H1 (cell line): ENCODE data around the gene ETFB. TPM values are rescaled to one million over a fixed set of nuclear protein-coding genes. Genes with fewer than 3 reads are reported as not detected.

Experiments used
- CTCF ChIA-PET: fragments of 300-600 bp; sonication (Branson Sonifier 250); formaldehyde crosslinking; loops from one replicate; lab custom pipeline; 2021; ENCODE audit not compliant: partially characterized antibody; lab: Charles Lee
- POLR2A ChIA-PET: fragments of 300-600 bp; sonication (Branson Sonifier 250); formaldehyde crosslinking; loops from one replicate; lab custom pipeline; 2021; ENCODE audit warnings: inconsistent platforms; ENCODE audit not compliant: partially characterized antibody; lab: Charles Lee
- DNase-seq, 2 experiments: peaks; one replicate each; pipeline versions ENCODE4 v3.0.0 to v3.0.0-alpha.2; 2010 to 2022; ENCODE audit warnings: low spot score in 2 of 2, low read depth in 1 of 2, mixed read lengths in 1 of 2
- FAIRE-seq: peaks from 2 replicates; lab custom pipeline; 2011; peaks lifted over from hg19 to GRCh38; lab: Jason Lieb, UNC
- H2AFZ ChIP-seq: 2 replicates; pipeline ENCODE4 v1.8.1; 2012; ENCODE audit warnings: low read length, inconsistent platforms
- H2AK5ac ChIP-seq: 2 replicates; pipeline ENCODE4 v1.6.1; 2013; ENCODE audit warnings: low read depth, low read length
- H2BK120ac ChIP-seq: replicated peaks from 2 replicates; pipeline ENCODE3; 2013; ENCODE audit warnings: low read depth, low read length, inconsistent platforms
- H2BK12ac ChIP-seq: 2 replicates; pipeline ENCODE4 v1.6.1; 2013; ENCODE audit warnings: low read depth, low read length
- H2BK15ac ChIP-seq: 2 replicates; pipeline ENCODE4 v1.6.1; 2013; ENCODE audit warnings: low read length
- H2BK20ac ChIP-seq: 2 replicates; pipeline ENCODE4 v1.6.1; 2013; ENCODE audit warnings: low read length
- H2BK5ac ChIP-seq: 2 replicates; pipeline ENCODE4 v1.6.1; 2013; ENCODE audit warnings: low read depth, low read length
- H3K14ac ChIP-seq: 2 replicates; pipeline ENCODE4 v1.6.1; 2013; ENCODE audit warnings: inconsistent platforms; ENCODE audit not compliant: insufficient read length
- H3K18ac ChIP-seq: 2 replicates; pipeline ENCODE4 v1.6.1; 2013; ENCODE audit warnings: low read length; ENCODE audit errors: extremely low read depth
- H3K23ac ChIP-seq: 2 replicates; pipeline ENCODE4 v1.6.1; 2013; ENCODE audit warnings: inconsistent platforms; ENCODE audit not compliant: insufficient read length
- H3K23me2 ChIP-seq: 2 replicates; pipeline ENCODE4 v1.6.1; 2013; ENCODE audit warnings: low read depth, low read length
- H3K27ac ChIP-seq: 2 replicates; pipeline ENCODE4 v1.6.1; 2011; ENCODE audit warnings: low read depth, low read length, inconsistent platforms
- H3K27me3 ChIP-seq, 4 experiments: replicated peaks in 1 of 4; 1 replicate in 1 of 4; 2 replicates in 3 of 4; pipeline versions ENCODE4 v1.6.1 to v1.8.1; 2011 to 2013; ENCODE audit warnings: low read length in 3 of 4, mild to moderate bottlenecking in 3 of 4, inconsistent platforms in 2 of 4, mixed read lengths in 2 of 4, moderate library complexity in 1 of 4; ENCODE audit not compliant: control insufficient read depth in 3 of 4, insufficient read depth in 3 of 4; ENCODE audit errors: extremely low read depth in 1 of 4
- H3K36me3 ChIP-seq, 4 experiments: 2 replicates each; pipeline versions ENCODE4 v1.6.1 to v1.8.1; 2011 to 2013; ENCODE audit warnings: mild to moderate bottlenecking in 4 of 4, low read length in 3 of 4, moderate library complexity in 2 of 4, control low read depth in 1 of 4, inconsistent platforms in 1 of 4; ENCODE audit not compliant: insufficient read depth in 4 of 4, control insufficient read depth in 2 of 4
- H3K4ac ChIP-seq: replicated peaks from 2 replicates; pipeline ENCODE3; 2013; ENCODE audit warnings: low read length, low read depth, mixed read lengths, inconsistent platforms; ENCODE audit not compliant: insufficient read length
- H3K4me1 ChIP-seq, 4 experiments: replicated peaks in 1 of 4; 1 replicate in 1 of 4; 2 replicates in 3 of 4; pipeline versions ENCODE4 v1.6.1 to v1.8.1; 2011 to 2013; ENCODE audit warnings: low read length in 3 of 4, inconsistent platforms in 2 of 4, mixed read lengths in 1 of 4; ENCODE audit not compliant: insufficient read depth in 4 of 4, control insufficient read depth in 3 of 4
- H3K4me2 ChIP-seq, 2 experiments: 2 replicates each; pipeline versions ENCODE4 v1.6.1 to v1.8.1; 2011 to 2013; ENCODE audit warnings: low read depth in 2 of 2, low read length in 2 of 2, control low read depth in 1 of 2, inconsistent platforms in 1 of 2, mild to moderate bottlenecking in 1 of 2; ENCODE audit not compliant: insufficient read depth in 1 of 2
- H3K4me3 ChIP-seq, 4 experiments: fragments of 200-600, 300-600 bp in 1 of 4; sonication (generic), shearing (Covaris generic), sonication (Bioruptor Twin) in 1 of 4; 2 replicates each; pipeline versions ENCODE4 v1.5.1 to v1.8.1; 2011 to 2016; ENCODE audit warnings: low read length in 4 of 4, low read depth in 3 of 4, control low read depth in 2 of 4, inconsistent platforms in 2 of 4, mild to moderate bottlenecking in 2 of 4, mixed read lengths in 1 of 4, moderate library complexity in 1 of 4; ENCODE audit not compliant: insufficient read depth in 2 of 4; ENCODE audit errors: extremely low read depth in 1 of 4
- H3K56ac ChIP-seq: replicated peaks from 2 replicates; pipeline ENCODE3; 2013; ENCODE audit warnings: low read depth, mild to moderate bottlenecking, mixed read lengths, low read length, inconsistent platforms; ENCODE audit not compliant: insufficient read length
- H3K79me1 ChIP-seq: 2 replicates; pipeline ENCODE4 v1.6.1; 2013; ENCODE audit warnings: low read depth, low read length, control low read depth
- H3K79me2 ChIP-seq, 2 experiments: 2 replicates each; pipeline versions ENCODE4 v1.6.1 to v1.8.1; 2012 to 2013; ENCODE audit warnings: low read length in 2 of 2, mild to moderate bottlenecking in 2 of 2, inconsistent platforms in 1 of 2; ENCODE audit not compliant: insufficient read depth in 2 of 2, control insufficient read depth in 1 of 2
- H3K9ac ChIP-seq, 4 experiments: replicated peaks in 1 of 4; 1 replicate in 1 of 4; 2 replicates in 3 of 4; pipeline versions ENCODE4 v1.6.1 to v1.8.1; 2011 to 2013; ENCODE audit warnings: low read depth in 3 of 4, low read length in 3 of 4, control low read depth in 2 of 4, mild to moderate bottlenecking in 2 of 4, moderate library complexity in 2 of 4, inconsistent platforms in 1 of 4; ENCODE audit errors: extremely low read depth in 1 of 4
- H3K9me3 ChIP-seq, 2 experiments: 2 replicates each; pipeline versions ENCODE4 v1.6.1 to v1.8.1; 2012 to 2013; ENCODE audit warnings: mild to moderate bottlenecking in 2 of 2, moderate library complexity in 2 of 2, control low read depth in 1 of 2, inconsistent platforms in 1 of 2, low read depth in 1 of 2, low read length in 1 of 2, mixed read lengths in 1 of 2; ENCODE audit not compliant: insufficient read depth in 2 of 2
- H4K20me1 ChIP-seq, 2 experiments: replicated peaks in 1 of 2; 2 replicates each; pipeline versions ENCODE3 to v1.8.1; 2011 to 2013; ENCODE audit warnings: inconsistent platforms in 2 of 2, low read length in 2 of 2, mild to moderate bottlenecking in 1 of 2; ENCODE audit not compliant: insufficient read depth in 2 of 2, control insufficient read depth in 1 of 2
- H4K5ac ChIP-seq: 2 replicates; pipeline ENCODE4 v1.6.1; 2013; ENCODE audit warnings: low read length, low read depth, mixed read lengths, inconsistent platforms; ENCODE audit not compliant: insufficient read length
- H4K8ac ChIP-seq: 2 replicates; pipeline ENCODE4 v1.8.0; 2013; ENCODE audit warnings: mild to moderate bottlenecking, moderate library complexity, low read length, inconsistent platforms; ENCODE audit not compliant: insufficient read depth; ENCODE audit errors: extremely low read depth
- H4K91ac ChIP-seq: replicated peaks from 2 replicates; pipeline ENCODE3; 2013; ENCODE audit warnings: low read length, mixed read lengths, inconsistent platforms; ENCODE audit not compliant: insufficient read length
- ATF3 ChIP-seq: IDR thresholded peaks from 2 replicates; pipeline ENCODE4 v1.6.1; 2011; ENCODE audit warnings: low read depth, mild to moderate bottlenecking, low read length; ENCODE audit not compliant: insufficient read depth
- CREB1 ChIP-seq: IDR thresholded peaks from 2 replicates; pipeline ENCODE4 v1.6.1; 2012; ENCODE audit warnings: inconsistent platforms
- KDM5A ChIP-seq: fragments of 200-600 bp; IDR thresholded peaks from 2 replicates; pipeline ENCODE4 v1.7.1; 2012; ENCODE audit warnings: mild to moderate bottlenecking, low read length, inconsistent platforms, mixed read lengths
- NANOG ChIP-seq: IDR thresholded peaks from 2 replicates; pipeline ENCODE4 v1.6.1; 2011; ENCODE audit warnings: low read length, low read depth, mild to moderate bottlenecking, inconsistent platforms; ENCODE audit not compliant: insufficient read depth, poor library complexity, severe bottlenecking
- RAD21 ChIP-seq, 2 experiments: IDR thresholded peaks in 1 of 2; conservative IDR thresholded peaks in 1 of 2; 2 replicates each; pipeline ENCODE4 v1.6.1; 2011; ENCODE audit warnings: low read depth in 2 of 2, low read length in 2 of 2, improper control_type of control experiment in 1 of 2, inconsistent platforms in 1 of 2, mild to moderate bottlenecking in 1 of 2, moderate library complexity in 1 of 2
- SIN3A ChIP-seq, 2 experiments: IDR thresholded peaks in 1 of 2; conservative IDR thresholded peaks in 1 of 2; 2 replicates each; pipeline ENCODE4 v1.6.1; 2011 to 2012; ENCODE audit warnings: low read length in 2 of 2, improper control_type of control experiment in 1 of 2, low read depth in 1 of 2, mild to moderate bottlenecking in 1 of 2
- SIX5 ChIP-seq: IDR thresholded peaks from 2 replicates; pipeline ENCODE4 v1.6.1; 2011; ENCODE audit warnings: mild to moderate bottlenecking, low read depth, low read length
- SP1 ChIP-seq: IDR thresholded peaks from 2 replicates; pipeline ENCODE4 v1.6.1; 2011; ENCODE audit warnings: low read depth, low read length
- SP2 ChIP-seq: IDR thresholded peaks from 2 replicates; pipeline ENCODE4 v1.6.1; 2012; ENCODE audit warnings: mild to moderate bottlenecking, low read length, inconsistent platforms
- TAF1 ChIP-seq: IDR thresholded peaks from 2 replicates; pipeline ENCODE4 v1.6.1; 2011; ENCODE audit warnings: mild to moderate bottlenecking, low read depth, low read length
- TAF7 ChIP-seq: optimal IDR thresholded peaks from 2 replicates; pipeline ENCODE3; 2011; ENCODE audit warnings: low read depth, mild to moderate bottlenecking, inconsistent platforms, low read length, moderate library complexity, borderline replicate concordance
- TBP ChIP-seq: IDR thresholded peaks from 2 replicates; pipeline ENCODE4 v1.6.1; 2011; ENCODE audit warnings: low read depth, low read length, improper control_type of control experiment
- YY1 ChIP-seq: IDR thresholded peaks from 2 replicates; pipeline ENCODE4 v1.6.1; 2011; ENCODE audit warnings: low read depth, mild to moderate bottlenecking, low read length
- WGBS, 2 experiments: shearing (Covaris generic) in 1 of 2; methylation state at CpG; one replicate each; pipeline versions ENCODE4 v1.1.6 to v1.1.7; 2013 to 2015; ENCODE audit warnings: low lambda C conversion rate in 2 of 2, mixed read lengths in 2 of 2, inconsistent platforms in 1 of 2, low coverage in 1 of 2, missing lambda C conversion rate in 1 of 2; ENCODE audit not compliant: insufficient replicate concordance in 2 of 2, insufficient coverage in 1 of 2, insufficient read length in 1 of 2; ENCODE audit errors: extremely low coverage in 1 of 2, missing lambda C conversion rate in 1 of 2; 5-methylcytosine and 5-hydroxymethylcytosine counted together
- polyA plus RNA-seq, 7 experiments: library from polyadenylated mRNA; depleted of rRNA in 3 of 7; stranded (reverse) in 5 of 7; unstranded in 2 of 7; fragments of >200 nt in 5 of 7; fragments of 200-250 nt in 2 of 7; gene quantifications; 1 replicate in 5 of 7; 2 replicates in 1 of 7; 4 replicates in 1 of 7; pipeline versions ENCODE4 v1.2.1 to v1.2.3, GENCODE V29; 2011 to 2013; ENCODE audit warnings: missing spikeins in 2 of 7, mixed read lengths in 2 of 7
- total RNA-seq: library from RNA; stranded (reverse); fragmentation: NEBNext Ultra II Directional; extraction: Animal tissue kit (Norgen Biotek cat#: 25700); gene quantifications from 2 replicates; pipeline ENCODE4 v1.2.1, GENCODE V29; 2021

Gene ETFB
- total and polyA plus RNA-seq, 2 of the 8 experiments (the other 6 are each of a cell fraction or from before 2014, with no cell fraction given): 40.0 to 66.5 TPM

DNA sequence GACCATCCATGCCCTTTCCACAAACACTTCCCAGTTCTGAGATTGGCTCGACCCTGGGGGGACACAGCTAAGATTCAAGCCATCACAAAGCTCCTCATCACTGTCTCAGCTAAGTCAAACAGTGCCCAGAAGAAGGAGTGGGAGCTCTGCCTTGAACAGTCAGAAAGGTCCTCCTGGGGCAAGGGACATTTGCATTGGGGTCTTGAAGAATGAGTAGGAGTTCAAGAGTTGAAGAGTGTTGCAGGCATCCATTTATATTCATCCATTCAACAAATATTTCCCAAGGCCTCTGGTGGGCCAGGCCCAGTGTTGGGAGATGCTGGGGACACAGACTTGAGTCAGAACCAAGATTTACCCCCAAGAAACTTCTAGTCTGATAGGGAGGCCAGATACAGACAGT lies 48.2 kb downstream of the ETFB start:
- DNase-seq: no peak
- POLR2A ChIA-PET: interaction anchor here (0.6 to 2.4 kb wide), 5 partner anchors 9 to 1383 kb away, joined by 3 to 7 read pairs (median 3); no protein-coding TSS in a partner anchor
- no peak for TF ChIP-seq SIX5
- no peak for TF ChIP-seq SP2
- TF ChIP-seq NANOG: no peak
- TF ChIP-seq KDM5A: no peak
- no peak for TF ChIP-seq ATF3
- no peak for TF ChIP-seq SP1
- no peak for TF ChIP-seq CREB1
- TF ChIP-seq TAF1: no peak
- no peak for TF ChIP-seq YY1
- TF ChIP-seq RAD21 (IDR thresholded peaks at IDR 0.05 in 1 of 2, conservative IDR thresholded peaks at IDR 0.05 in 1 of 2; ENCODE audit: low read depth in 2 of 2, low read length in 2 of 2): no peak
- no peak for TF ChIP-seq SIN3A (conservative IDR thresholded peaks at IDR 0.05 in 1 of 2, IDR thresholded peaks at IDR 0.05 in 1 of 2; ENCODE audit: low read depth in 1 of 2, low read length in 2 of 2)
- no peak for TF ChIP-seq TAF7
- no peak for TF ChIP-seq TBP

More for the DNA sequence above, 48.2 kb downstream of the ETFB start:
- Histone ChIP-seq H2BK15ac (no peak overlapping the region), H2BK120ac (no peak overlapping the region), H2BK5ac (no peak overlapping the region), H3K79me2 (no peaks in the 10 kb centered on the region), H3K36me3 (0 out of 8 replicates have a peak, but pooled peaks cover 0 to 2% (median 0%) of the 10 kb centered on the region in 4 experiments), H3K18ac (no peak overlapping the region; the same call in 1 of the 2 replicates), H3K27me3 (peaks cover 0 to 2% (median 0%) of the 10 kb centered on the region in 4 experiments; a peak in 3 of 7 replicates), H4K20me1 (peaks cover 4 to 28% of the 10 kb centered on the region in 2 experiments), H2BK12ac (no peak overlapping the region), H2AK5ac (no peak overlapping the region), H4K5ac (no peak overlapping the region), H4K8ac (no peak overlapping the region), H3K14ac (no peak overlapping the region), H3K23me2 (peaks cover 8% of the 10 kb centered on the region; the same call in 1 of the 2 replicates), H3K4me1 (peaks cover 0 to 5% (median 2%) of the 10 kb centered on the region in 4 experiments; a peak in 5 of 7 replicates), H3K23ac (no peak overlapping the region), H2AFZ (no peak overlapping the region), H3K4ac (no peak overlapping the region), H3K4me3 (no peak overlapping the region), H4K91ac (no peak overlapping the region), H3K9me3 (no peaks in the 10 kb centered on the region), H3K4me2 (no peak overlapping the region), H2BK20ac (no peak overlapping the region), H3K27ac (no peak overlapping the region), H3K56ac (no peak overlapping the region), H3K9ac (no peak overlapping the region), H3K79me1 (peaks cover 14% of the 10 kb centered on the region)
- WGBS, 2 experiments: 71% methylated on average over 1 of the region's 1 CpG; no CpG with 5 or more reads in 1 of the 2 experiments
- FAIRE-seq: no peak
- CTCF ChIA-PET: interaction anchor here (0.6 to 2.2 kb wide), 7 partner anchors 9 to 340 kb away, joined by 3 to 6 read pairs (median 3); no protein-coding TSS in a partner anchor
